Measurements from ENCODE around the gene UBE2S. TPM values are rescaled to one million over a fixed set of nuclear protein-coding genes. Genes with fewer than 3 reads are reported as not detected.

Gene UBE2S
- total and polyA plus RNA-seq, 12 donors: 8.8 to 57.1 (median 18.8) TPM

DNA sequence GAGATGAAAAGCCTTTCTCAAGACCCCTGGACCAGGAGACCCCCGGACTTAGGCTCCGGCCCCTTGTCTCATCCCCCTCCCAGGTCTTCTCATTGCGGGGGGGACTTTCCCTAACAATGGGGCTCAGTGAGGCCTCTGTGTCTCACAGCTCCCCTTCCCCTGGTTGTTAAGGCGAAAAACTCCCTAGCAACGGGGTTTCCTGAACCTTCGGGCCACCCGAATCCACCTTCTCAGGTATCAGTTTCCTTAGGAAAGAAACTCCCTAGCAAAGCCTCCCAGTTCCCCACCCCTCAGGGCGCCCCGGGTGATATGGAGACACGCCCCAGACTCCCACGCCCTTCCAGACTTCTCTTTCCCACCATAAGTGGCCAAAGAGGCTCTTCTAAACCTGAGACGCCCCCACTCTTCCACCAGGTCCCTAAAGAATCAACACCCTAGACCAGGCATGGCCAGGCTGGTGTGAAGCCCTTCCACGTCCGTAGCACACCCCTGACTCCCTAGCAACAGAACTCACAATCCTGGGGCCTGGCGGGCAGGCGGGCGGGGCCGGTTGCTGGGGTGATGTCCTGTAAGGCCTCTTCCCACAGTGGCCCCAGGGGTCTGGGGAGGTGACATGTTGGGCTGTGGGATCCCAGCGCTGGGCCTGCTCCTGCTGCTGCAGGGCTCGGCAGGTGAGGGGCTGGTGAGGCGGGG is 31.2 kb downstream of the UBE2S start, which contains the start of gene TMEM190:
TMEM190 (plus strand) TSS at position 586 of the 693 bp plus-strand sequence; CDS start at position 614, 28 bp downstream.
- no peak for TF ChIP-seq POLR2A (IDR thresholded peaks at IDR 0.05)
- no peak for TF ChIP-seq CTCF (IDR thresholded peaks at IDR 0.05)
- intact Hi-C loops (cut with DNase I): no loop called here
- Histone ChIP-seq H3K27me3 (peaks cover 32% of the 10 kb centered on the region), H3K4me1 (replicated peaks in 1 of 2) (no peaks in the 10 kb centered on the region), H3K9me3 (replicated peaks in 1 of 3) (no peaks in the 10 kb centered on the region), H3K27ac (no peak within 1 kb of the TSS), H3K36me3 (replicated peaks in 1 of 2) (no peaks in the 10 kb centered on the region), H3K4me3 (no peak within 1 kb of the TSS)
- 57 to 70% (median 64%) methylated on average over 11 to 21 of the region's 21 CpGs for WGBS, 4 donors
- DNase-seq: peak in 1 of 7 donors; percentile 59

GRCh38 chr19:55373993-55374757 is 33.4 kb downstream of the UBE2S start:
- H3K36me3 ChIP-seq (replicated peaks in 1 of 2): no peaks in the 10 kb centered on the region
- no peak overlapping the region for H3K27ac ChIP-seq
- WGBS, 4 donors: 15 to 35% (median 19%) methylated on average over 10 to 31 of the region's 31 CpGs
- H3K27me3 ChIP-seq: peaks cover 50% of the 10 kb centered on the region
- intact Hi-C loops (cut with DNase I): no loop called here
- H3K4me1 ChIP-seq (replicated peaks in 1 of 2): peaks cover 0 to 6% of the 10 kb centered on the region in 2 donors
- H3K9me3 ChIP-seq (replicated peaks in 1 of 3): no peaks in the 10 kb centered on the region
- H3K4me3 ChIP-seq: no peak overlapping the region
- DNase-seq: no peak
- no peak for TF ChIP-seq CTCF (IDR thresholded peaks at IDR 0.05)
- no peak for TF ChIP-seq POLR2A (IDR thresholded peaks at IDR 0.05)

GRCh38 chr19:55373306-55373992 is 34.1 kb downstream of the UBE2S start:
- no peaks in the 10 kb centered on the region for H3K36me3 ChIP-seq (replicated peaks in 1 of 2)
- intact Hi-C loops (cut with DNase I): no loop called here
- H3K9me3 ChIP-seq (replicated peaks in 1 of 3): no peaks in the 10 kb centered on the region
- WGBS, 4 donors: 60 to 85% (median 68%) methylated on average over 4 to 9 of the region's 9 CpGs
- DNase-seq: no peak
- no peak for TF ChIP-seq POLR2A (IDR thresholded peaks at IDR 0.05)
- TF ChIP-seq CTCF (IDR thresholded peaks at IDR 0.05): no peak
- no peak overlapping the region for H3K27ac ChIP-seq
- peaks cover 57% of the 10 kb centered on the region for H3K27me3 ChIP-seq
- H3K4me1 ChIP-seq (replicated peaks in 1 of 2): peaks cover 0 to 6% of the 10 kb centered on the region in 2 donors
- H3K4me3 ChIP-seq: no peak overlapping the region
